ENCODE measurements around the gene PODN. TPM values are rescaled to one million over a fixed set of nuclear protein-coding genes. Genes with fewer than 3 reads are reported as not detected.

The PODN gene
- total and polyA plus RNA-seq, 10 donors, result 0.64 to 3.8 (median 1.8) TPM

DNA sequence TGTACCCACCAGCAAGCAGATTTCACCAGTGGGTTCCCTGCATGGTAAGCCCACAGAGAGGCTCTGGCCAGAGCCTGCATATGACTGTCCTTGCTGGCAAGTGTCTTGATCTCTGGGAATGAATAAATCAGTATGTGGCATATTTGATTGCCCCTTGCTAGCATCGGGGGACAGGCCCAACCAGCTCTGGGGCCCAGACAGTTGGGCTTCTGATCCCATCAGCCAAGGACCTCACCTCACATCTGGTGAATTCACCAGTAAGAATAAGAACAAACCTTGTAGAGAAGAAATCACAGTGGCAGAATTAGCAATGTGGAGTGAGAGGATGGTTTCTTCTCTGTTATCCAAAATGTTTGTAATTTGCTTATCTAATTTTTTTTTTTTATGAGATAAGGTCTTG is 64.5 kb downstream of the PODN start:
- Histone ChIP-seq H3K9me3 (no peaks in the 10 kb centered on the region), H3K27me3 (replicated peaks in 1 of 7) (peaks cover 0 to 8% (median 0%) of the 10 kb centered on the region in 7 donors), H3K36me3 (no peaks in the 10 kb centered on the region), H3K4me3 (no peak overlapping the region), H3K4me1 (no peaks in the 10 kb centered on the region), H3K27ac (no peak overlapping the region)
- DNase-seq, result no peak
- no peak for TF ChIP-seq CTCF (IDR thresholded peaks at IDR 0.05 in 8 of 11, conservative IDR thresholded peaks at IDR 0.05 in 3 of 11)
- no peak for TF ChIP-seq POLR2AphosphoS5 (IDR thresholded peaks at IDR 0.05)
- no peak for TF ChIP-seq POLR2A (IDR thresholded peaks at IDR 0.05)
- 82 to 100% (median 86%) methylated on average over 1 of the region's 1 CpG for WGBS, 5 donors
- intact Hi-C loops (cut with DNase I; ENCODE audit: low total_unique reads), result no loop called here

GRCh38 chr1:53127546-53127945 is 65.5 kb downstream of the PODN start:
- no peaks in the 10 kb centered on the region for H3K27me3 ChIP-seq (replicated peaks in 1 of 7)
- no peak overlapping the region for H3K27ac ChIP-seq
- no peaks in the 10 kb centered on the region for H3K9me3 ChIP-seq
- no peaks in the 10 kb centered on the region for H3K36me3 ChIP-seq
- no peak for TF ChIP-seq CTCF (IDR thresholded peaks at IDR 0.05 in 8 of 11, conservative IDR thresholded peaks at IDR 0.05 in 3 of 11)
- no peak for TF ChIP-seq POLR2AphosphoS5 (IDR thresholded peaks at IDR 0.05)
- TF ChIP-seq POLR2A (IDR thresholded peaks at IDR 0.05), result no peak
- no peaks in the 10 kb centered on the region for H3K4me1 ChIP-seq
- no peak for DNase-seq
- 82 to 98% (median 87%) methylated on average over 4 to 5 of the region's 5 CpGs for WGBS, 5 donors
- H3K4me3 ChIP-seq, result no peak overlapping the region
- intact Hi-C loops (cut with DNase I; ENCODE audit: low total_unique reads), result no loop called here

DNA sequence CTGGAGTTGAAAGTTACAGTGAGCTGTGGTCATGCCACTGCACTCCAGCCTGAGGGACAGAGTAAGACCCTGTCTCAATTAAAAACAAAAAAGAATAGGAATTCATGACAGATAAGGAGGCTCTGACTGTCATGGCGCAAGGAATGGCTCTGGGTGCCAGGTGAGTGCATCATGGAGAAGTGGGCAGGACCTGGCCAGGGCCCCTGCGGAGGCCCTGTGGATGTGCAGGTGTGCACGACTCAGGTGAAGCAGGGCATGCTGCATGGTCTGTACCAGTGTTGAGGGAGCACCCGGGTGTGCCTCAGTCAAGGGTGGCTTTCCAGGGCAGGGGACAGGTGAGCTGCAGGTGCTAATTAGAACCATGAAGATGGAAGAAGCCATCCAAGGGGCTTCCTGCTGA is 66.4 kb downstream of the PODN start:
- DNase-seq, result peak; percentile 28
- Histone ChIP-seq H3K9me3 (no peaks in the 10 kb centered on the region), H3K27me3 (replicated peaks in 1 of 7) (no peaks in the 10 kb centered on the region), H3K4me3 (no peak overlapping the region), H3K4me1 (no peaks in the 10 kb centered on the region), H3K36me3 (no peaks in the 10 kb centered on the region), H3K27ac (no peak overlapping the region)
- WGBS, 5 donors, result 79 to 94% (median 92%) methylated on average over 4 of the region's 4 CpGs
- intact Hi-C loops (cut with DNase I; ENCODE audit: low total_unique reads), result no loop called here
- no peak for TF ChIP-seq CTCF (IDR thresholded peaks at IDR 0.05 in 8 of 11, conservative IDR thresholded peaks at IDR 0.05 in 3 of 11)
- no peak for TF ChIP-seq POLR2AphosphoS5 (IDR thresholded peaks at IDR 0.05)
- TF ChIP-seq POLR2A (IDR thresholded peaks at IDR 0.05), result no peak

GRCh38 chr1:53129891-53130597 is 68.0 kb downstream of the PODN start:
- 70 to 81% (median 79%) methylated on average over 11 to 12 of the region's 12 CpGs for WGBS, 5 donors
- DNase-seq, result peak; percentile 48

More at GRCh38 chr1:53129891-53130597, 68.0 kb downstream of the PODN start:
- no peak for TF ChIP-seq POLR2AphosphoS5 (IDR thresholded peaks at IDR 0.05)
- TF ChIP-seq CTCF (IDR thresholded peaks at IDR 0.05 in 8 of 11, conservative IDR thresholded peaks at IDR 0.05 in 3 of 11), result no peak
- no peak for TF ChIP-seq POLR2A (IDR thresholded peaks at IDR 0.05)
- Histone ChIP-seq H3K4me1 (peaks cover 0 to under 1% (median 0%) of the 10 kb centered on the region in 6 donors), H3K4me3 (no peak overlapping the region), H3K27ac (peak overlapping the region in 1 of 8 donors; percentile 55), H3K9me3 (no peaks in the 10 kb centered on the region), H3K36me3 (no peaks in the 10 kb centered on the region), H3K27me3 (replicated peaks in 1 of 7) (no peaks in the 10 kb centered on the region)
- intact Hi-C loops (cut with DNase I; ENCODE audit: low total_unique reads), result no loop called here
